Measurements from ENCODE around the gene KRTAP5-6.

DNA sequence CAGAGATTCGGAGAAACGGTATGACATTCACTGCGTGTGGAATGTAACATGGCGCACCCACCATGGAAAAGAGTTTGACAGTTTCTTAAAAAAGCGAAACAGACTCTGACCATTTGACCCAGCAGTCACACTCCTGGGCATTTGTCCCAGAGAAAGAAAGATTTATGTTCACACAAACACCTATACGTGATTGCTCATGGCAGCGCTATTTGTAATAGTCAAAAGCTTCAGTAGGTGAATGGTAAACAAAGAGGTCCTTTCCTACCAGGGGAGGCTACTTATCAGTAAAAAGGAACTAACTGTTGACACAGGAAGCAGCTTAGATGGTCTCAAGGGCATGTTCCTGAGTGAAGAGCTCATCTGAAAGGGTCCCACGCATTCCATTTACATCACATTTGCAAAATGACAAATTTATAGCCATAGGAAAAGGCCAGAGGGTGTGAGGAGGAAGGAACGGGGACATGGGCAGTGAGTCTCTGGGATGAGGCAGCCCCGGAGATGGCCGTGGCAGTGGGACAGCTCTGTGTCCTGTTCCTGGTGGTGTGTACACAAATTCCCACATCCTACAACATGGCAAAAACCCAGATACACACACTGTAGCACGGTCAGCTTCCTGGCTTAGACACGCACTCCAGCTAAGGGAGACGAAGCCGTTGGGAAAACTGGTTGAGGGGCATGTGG, 14.6 kb upstream of the KRTAP5-6 start:
- TF ChIP-seq POLR2A (IDR thresholded peaks at IDR 0.05; ENCODE audit: low read length) (no peak), GATA1 (IDR thresholded peaks at IDR 0.05; ENCODE audit: low read depth, low read length) (no peak)

Data from erythroblast (primary cell).